Omental fat pad (tissue), 4 donors: ENCODE results near the gene RUNX1. TPM values are rescaled to one million over a fixed set of nuclear protein-coding genes. Genes with fewer than 3 reads are reported as not detected.
A peak's percentile ranks its signal among the peaks of the same experiment; 100 is the strongest.

Source experiments
- ATAC-seq: fragments of 150-250 bp; one replicate; pipeline ENCODE4 v1.9.1; 2016; ENCODE audit warnings: mild to moderate bottlenecking, moderate library complexity; ENCODE audit not compliant: low FRiP score
- DNase-seq: peaks from one replicate; pipeline ENCODE4 v3.0.0-alpha.2; 2019; ENCODE audit warnings: low spot score
- total RNA-seq, 4 donors: library from RNA; depleted of rRNA; stranded (reverse); fragments of >200 nt; gene quantifications; one replicate each; pipeline ENCODE4 v1.1.0, GENCODE V29; 2016
- TF ChIP-seq, protein P1 (sequence below), 3 donors: fragments of 450-650 bp; IDR thresholded peaks; one replicate each; pipeline ENCODE4 v1.5.1; 2016 to 2017; ENCODE audit warnings: antibody characterized with exemption in 3 of 3, mild to moderate bottlenecking in 3 of 3, moderate library complexity in 2 of 3

Gene RUNX1
- total RNA-seq, 4 donors from 2014 or later, result 21.1 to 75.9 (median 30.2) TPM

GRCh38 chr21:35052801-35053200, 3.7 kb upstream of the RUNX1 start:
- DNase-seq (no peak), ATAC-seq (no peak)
- TF ChIP-seq, protein P1, sequence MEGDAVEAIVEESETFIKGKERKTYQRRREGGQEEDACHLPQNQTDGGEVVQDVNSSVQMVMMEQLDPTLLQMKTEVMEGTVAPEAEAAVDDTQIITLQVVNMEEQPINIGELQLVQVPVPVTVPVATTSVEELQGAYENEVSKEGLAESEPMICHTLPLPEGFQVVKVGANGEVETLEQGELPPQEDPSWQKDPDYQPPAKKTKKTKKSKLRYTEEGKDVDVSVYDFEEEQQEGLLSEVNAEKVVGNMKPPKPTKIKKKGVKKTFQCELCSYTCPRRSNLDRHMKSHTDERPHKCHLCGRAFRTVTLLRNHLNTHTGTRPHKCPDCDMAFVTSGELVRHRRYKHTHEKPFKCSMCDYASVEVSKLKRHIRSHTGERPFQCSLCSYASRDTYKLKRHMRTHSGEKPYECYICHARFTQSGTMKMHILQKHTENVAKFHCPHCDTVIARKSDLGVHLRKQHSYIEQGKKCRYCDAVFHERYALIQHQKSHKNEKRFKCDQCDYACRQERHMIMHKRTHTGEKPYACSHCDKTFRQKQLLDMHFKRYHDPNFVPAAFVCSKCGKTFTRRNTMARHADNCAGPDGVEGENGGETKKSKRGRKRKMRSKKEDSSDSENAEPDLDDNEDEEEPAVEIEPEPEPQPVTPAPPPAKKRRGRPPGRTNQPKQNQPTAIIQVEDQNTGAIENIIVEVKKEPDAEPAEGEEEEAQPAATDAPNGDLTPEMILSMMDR (IDR thresholded peaks at IDR 0.05), result no peak

DNA sequence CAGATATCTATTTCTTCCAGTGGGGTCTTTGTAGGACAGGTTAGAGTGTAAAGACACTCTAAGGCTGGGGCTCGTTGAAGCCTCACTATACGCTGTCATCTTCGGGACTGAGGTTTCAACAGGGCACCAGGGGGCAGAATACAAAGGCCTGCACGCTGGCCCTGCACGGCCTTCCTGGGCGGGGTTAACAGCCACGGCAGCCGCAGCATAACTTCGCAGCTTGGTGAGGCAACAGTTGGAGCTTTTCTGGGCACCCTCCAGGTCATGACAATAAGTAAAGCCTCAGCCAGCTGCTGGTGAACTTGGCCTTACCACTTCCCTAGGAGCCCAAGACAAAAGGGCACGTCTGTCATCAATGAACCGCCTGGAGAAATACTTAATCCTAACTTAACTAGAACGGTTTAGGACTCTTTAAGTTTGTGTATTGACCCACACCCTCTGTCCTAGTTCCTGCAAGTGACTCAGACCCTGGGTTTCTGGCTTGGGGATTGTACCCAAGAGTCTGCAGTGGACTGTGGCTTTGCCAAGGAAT, 2.3 kb upstream of the RUNX1 start:
- DNase-seq (no peak), ATAC-seq (peak; percentile 53)
- TF ChIP-seq, protein P1 (IDR thresholded peaks at IDR 0.05), result no peak

- ATAC-seq, result no peak
- TF ChIP-seq, protein P1 (IDR thresholded peaks at IDR 0.05), result no peak
- DNase-seq, result no peak
Observed at GRCh38 chr21:35050348-35051286, 1.5 kb upstream of the RUNX1 start.

GRCh38 chr21:35048183-35048601, 910 bp downstream of the RUNX1 start:
- TF ChIP-seq, protein P1 (IDR thresholded peaks at IDR 0.05), result no peak
- DNase-seq, result no peak
- no peak for ATAC-seq

- DNase-seq (no peak), ATAC-seq (no peak)
- TF ChIP-seq, protein P1 (IDR thresholded peaks at IDR 0.05), result no peak
Observed at GRCh38 chr21:35046880-35047229, 2.2 kb downstream of the RUNX1 start.

DNA sequence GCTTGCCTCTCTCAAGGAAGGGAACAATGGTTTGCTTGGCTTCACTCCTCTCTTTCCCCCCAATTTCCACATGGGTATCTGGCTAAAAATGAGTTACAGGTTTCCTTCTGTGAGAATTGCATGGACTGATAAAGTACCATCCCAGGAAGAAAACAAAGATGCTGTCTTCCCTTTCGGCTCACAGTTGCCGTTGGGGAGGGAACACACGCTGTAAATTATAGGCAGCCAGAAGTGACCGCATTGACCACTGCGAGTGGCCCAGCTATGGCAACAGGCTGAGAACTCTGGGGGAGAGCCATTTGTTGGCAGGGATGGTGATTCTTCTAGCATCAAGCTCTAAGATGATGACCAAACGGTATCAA, 2.9 kb downstream of the RUNX1 start:
- ATAC-seq, result no peak
- TF ChIP-seq, protein P1 (IDR thresholded peaks at IDR 0.05), result no peak

More for the DNA sequence above, 2.9 kb downstream of the RUNX1 start:
- DNase-seq, result no peak
